ENCODE measurements around the gene URM1. TPM values are rescaled to one million over a fixed set of nuclear protein-coding genes. Genes with fewer than 3 reads are reported as not detected.

URM1 gene
- 33.6 and 36.3 TPM in 2 replicates for total RNA-seq

DNA sequence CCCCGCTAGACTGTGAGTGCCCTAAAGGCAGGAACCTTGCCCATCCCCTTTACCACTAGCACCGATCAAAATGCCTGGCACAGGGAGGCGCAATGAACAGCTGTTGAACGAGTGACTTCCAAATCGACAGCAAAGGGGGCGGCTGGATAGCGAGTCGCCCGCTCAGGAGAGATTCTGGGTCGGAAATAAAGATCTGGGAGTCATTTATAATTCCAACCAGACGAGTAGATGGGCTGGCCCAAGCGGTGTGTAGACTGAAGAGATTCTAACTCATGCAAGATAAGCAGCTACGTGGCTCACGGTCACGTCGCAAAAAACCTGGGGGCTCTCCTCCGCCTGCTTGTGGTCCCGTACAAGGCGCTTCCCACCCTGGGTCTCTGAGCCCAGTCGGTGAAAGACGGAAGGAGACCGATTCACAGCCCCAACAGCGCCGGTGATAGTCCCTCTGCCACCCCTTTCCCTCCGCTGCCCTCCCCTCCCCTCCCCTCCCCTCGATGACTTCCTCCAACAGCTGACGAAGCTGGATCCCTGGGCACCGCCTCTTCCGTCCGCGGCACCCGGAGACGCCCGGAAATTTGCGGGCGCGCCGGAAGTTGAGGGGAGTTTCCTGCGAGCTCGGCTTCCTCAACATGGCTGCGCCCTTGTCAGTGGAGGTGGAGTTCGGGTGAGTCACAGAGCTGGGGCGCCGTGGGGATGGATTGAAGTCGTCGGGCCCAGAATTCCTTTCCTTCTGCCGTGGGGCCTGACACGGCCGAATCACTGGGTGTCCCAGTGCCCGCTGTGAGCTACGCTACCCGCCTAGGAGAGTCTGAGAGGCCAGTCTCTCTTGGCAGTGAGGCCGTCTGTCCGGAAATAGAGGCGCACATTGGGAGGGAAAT, at the start of gene URM1:
Gene URM1, plus strand, starts transcription at position 623 of the 878 bp plus-strand sequence. Its CDS starts 7 bp downstream, at position 630.

DNA sequence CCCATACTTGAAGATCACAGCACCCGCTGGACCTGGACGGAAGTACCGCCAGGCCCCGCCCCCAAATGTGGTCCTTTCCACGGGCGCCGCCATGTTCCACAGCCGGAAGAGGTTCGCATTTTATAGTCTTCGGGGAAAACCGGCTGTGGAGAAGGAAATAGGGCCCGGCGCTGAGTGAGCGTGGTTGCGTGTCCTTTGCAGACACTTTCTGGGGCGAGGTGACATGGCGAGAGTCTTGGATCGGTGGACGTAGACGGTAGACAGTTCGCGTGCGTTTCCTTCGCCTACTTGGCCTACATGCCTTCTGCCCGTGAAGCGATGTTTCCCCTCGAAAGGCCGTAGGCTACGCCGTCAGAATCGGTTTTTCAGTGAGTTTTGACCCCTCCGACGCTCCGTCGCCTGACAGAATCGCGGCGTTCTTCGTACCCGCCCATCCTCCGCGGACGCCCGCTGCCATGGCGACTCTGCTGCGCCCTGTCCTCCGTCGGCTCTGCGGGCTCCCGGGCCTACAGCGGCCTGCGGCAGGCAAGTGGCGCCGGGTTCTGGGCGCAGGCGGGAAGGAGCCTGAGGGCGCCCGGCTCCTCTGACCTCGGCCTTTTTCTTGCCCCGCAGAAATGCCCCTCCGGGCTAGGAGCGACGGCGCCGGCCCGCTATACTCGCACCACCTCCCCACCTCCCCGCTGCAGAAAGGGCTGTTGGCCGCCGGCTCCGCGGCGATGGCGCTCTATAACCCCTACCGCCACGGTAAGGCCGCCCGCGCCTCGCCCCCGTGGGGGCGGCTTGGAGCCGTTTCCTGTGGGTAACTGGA, 48.6 kb upstream of the URM1 start, which contains the start of the genes COQ4 and TRUB2:
Gene COQ4, plus strand, starts transcription at position 436 of the 808 bp plus-strand sequence. Its CDS starts 20 bp downstream, at position 456.
Gene TRUB2, minus strand, starts transcription at position 44 of the 808 bp plus-strand sequence. Its CDS starts 39 bp downstream, at position 5.

DNA sequence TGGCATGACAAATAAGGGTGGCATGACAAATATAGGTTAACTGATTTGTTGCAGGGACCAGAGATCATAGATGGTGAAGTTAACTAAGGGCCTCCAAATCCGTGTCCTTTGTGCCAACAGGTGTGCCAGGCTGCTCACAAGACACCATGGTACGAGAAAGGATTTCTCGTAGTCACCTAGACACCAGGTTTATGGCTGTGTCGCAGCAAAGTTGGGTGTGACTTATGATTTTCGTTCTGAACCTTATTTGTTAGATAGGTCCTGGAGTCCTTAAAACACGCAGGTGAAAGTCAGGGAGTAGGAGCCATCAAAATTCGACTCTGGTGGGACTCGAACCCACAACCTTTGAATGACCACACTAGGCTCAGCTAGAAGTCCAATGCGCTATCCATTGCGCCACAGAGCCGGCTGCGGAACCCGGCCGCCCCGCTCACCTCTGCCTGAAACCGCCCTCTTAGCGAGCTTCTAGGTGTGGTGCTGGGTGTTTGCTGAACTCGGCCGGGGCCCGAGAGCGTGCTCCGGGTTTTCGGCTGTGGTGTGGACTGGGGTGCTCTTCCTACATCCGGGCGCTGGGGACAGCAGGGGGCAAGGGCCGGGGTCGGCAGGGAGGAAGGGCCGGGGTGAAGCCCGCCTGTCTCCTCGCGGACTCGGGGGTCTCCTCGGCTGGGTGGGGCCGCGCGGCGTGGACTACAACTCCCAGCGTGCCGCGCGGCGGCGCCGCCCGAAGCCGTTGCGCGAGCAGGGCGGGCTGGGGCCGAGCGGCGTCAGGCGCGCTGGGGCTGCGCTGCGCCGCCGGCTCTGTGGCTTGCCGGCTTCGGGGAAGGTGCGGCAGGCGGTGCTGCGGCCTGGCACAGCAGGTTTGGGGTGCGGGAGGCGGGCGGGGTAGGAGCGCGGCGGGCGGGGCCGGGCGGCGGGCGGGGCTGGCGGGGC, 31.1 kb upstream of the URM1 start, which contains the start of gene SLC27A4:
Gene SLC27A4, plus strand, starts transcription at position 767 of the 930 bp plus-strand sequence. CDS start 2,606 bp downstream, outside the sequence.

GRCh38 chr9:128420651-128421481, 49.7 kb downstream of the URM1 start, which contains the start of gene CERCAM:
Gene CERCAM (plus strand): TSS chr9:128420857. CDS start chr9:128420878, 21 bp downstream.

Other genes starting within 250 kb of the URM1 start
- 31.1 and 34.2 TPM in 2 replicates for gene PTGES2, start 243.6 kb upstream of the URM1 start, total RNA-seq
- gene LCN2, start 221.9 kb upstream of the URM1 start, total RNA-seq = 0.39 TPM in 1 of 2 replicates, not detected in the other
- 43.0 and 62.7 TPM in 2 replicates for gene BBLN, start 211.1 kb upstream of the URM1 start, total RNA-seq
- gene CIZ1, start 179.8 kb upstream of the URM1 start, total RNA-seq = 32.5 and 38.3 TPM in 2 replicates
- 9.4 and 16.5 TPM in 2 replicates for gene DNM1, start 168.0 kb upstream of the URM1 start, total RNA-seq
- 112 and 134 TPM in 2 replicates for gene GOLGA2, start 95.4 kb upstream of the URM1 start, total RNA-seq
- 20.1 and 22.7 TPM in 2 replicates for gene SWI5, start 95.1 kb upstream of the URM1 start, total RNA-seq
- gene TRUB2, start 48.9 kb upstream of the URM1 start, total RNA-seq = 12.4 and 16.2 TPM in 2 replicates
- 29.1 and 33.7 TPM in 2 replicates for gene COQ4, start 48.5 kb upstream of the URM1 start, total RNA-seq
- gene SLC27A4, start 30.8 kb upstream of the URM1 start, total RNA-seq = 15.5 and 20.9 TPM in 2 replicates
- 110 and 111 TPM in 2 replicates for gene CERCAM, start 49.5 kb downstream of the URM1 start, total RNA-seq
- gene ODF2, start 84.6 kb downstream of the URM1 start, total RNA-seq = 26.8 and 31.6 TPM in 2 replicates
- gene GLE1, start 133.3 kb downstream of the URM1 start, total RNA-seq = 28.7 and 30.4 TPM in 2 replicates
- gene SPTAN1, start 181.2 kb downstream of the URM1 start, total RNA-seq = 386 and 406 TPM in 2 replicates